Testis (tissue), 2 donors: Measurements from ENCODE around the gene KCNJ18.
"Not testable (repeated sequence)": the region's sequence is repeated elsewhere in the genome, so short reads cannot be mapped to it uniquely, and the experiment has no call there.

Experiments
- CTCF ChIP-seq, 3 experiments: fragments of 450-650 bp in 2 of 3; fragments of 200-600 bp in 1 of 3; sonication (generic) in 1 of 3; IDR thresholded peaks; one replicate each; pipeline ENCODE4 v1.5.1; 2016 to 2019; ENCODE audit warnings: antibody characterized with exemption in 3 of 3, mild to moderate bottlenecking in 2 of 3, moderate library complexity in 1 of 3
- POLR2A ChIP-seq: fragments of 450-650 bp; IDR thresholded peaks from one replicate; pipeline ENCODE4 v1.6.1; 2017; ENCODE audit warnings: antibody characterized with exemption, mild to moderate bottlenecking, moderate library complexity

DNA sequence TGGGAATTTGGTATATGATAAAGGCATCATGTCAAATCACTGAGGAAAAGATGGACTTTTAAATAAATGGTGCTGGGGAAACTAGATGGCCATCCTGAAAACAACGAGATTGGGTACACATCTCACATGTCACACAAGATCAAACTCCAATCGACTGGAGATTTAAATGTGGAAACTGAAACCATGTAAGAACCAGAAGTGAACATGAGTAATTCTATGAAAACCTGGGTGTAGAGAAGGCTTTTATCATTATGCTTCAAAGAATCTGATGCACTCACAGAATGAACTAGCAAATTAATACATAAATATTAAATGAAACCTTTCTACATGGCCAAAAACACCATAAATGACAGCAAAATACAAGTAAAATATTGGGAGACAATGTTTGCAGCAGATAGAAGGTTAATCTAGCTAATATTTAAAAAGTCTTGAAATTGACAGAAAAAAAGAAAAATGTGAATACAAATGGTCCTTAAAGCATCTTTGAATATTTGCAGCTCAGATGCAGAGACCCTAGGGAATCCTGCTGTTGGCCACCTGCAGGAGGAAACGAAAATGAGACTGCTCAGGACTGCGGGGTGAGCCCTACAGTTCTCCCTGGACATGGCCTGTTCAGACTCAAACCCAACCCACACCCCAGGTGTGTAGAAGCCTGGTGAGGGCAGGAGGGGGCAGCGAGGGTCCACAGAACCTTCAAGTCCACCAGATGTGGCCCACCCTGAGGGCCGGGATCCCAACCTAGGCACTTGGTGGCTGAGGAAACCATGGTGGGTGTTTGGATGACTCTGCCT, 32.1 kb downstream of the KCNJ18 start:
- TF ChIP-seq CTCF (IDR thresholded peaks at IDR 0.05); POLR2A: not testable (repeated sequence)
